Measurements from ENCODE around the gene UNC13C. TPM values are rescaled to one million over a fixed set of nuclear protein-coding genes. Genes with fewer than 3 reads are reported as not detected.

Gene UNC13C
- total RNA-seq, 6 experiments from 2014 or later: not detected

GRCh38 chr15:54035616-54036015, 57.4 kb downstream of the UNC13C start:
- no peaks in the 10 kb centered on the region for H3K36me3 ChIP-seq
- DNase-seq (no peak), ATAC-seq (no peak)
- WGBS (ENCODE audit: insufficient coverage, low coverage, low lambda C conversion rate, missing lambda C conversion rate): 71% methylated on average over 7 of the region's 7 CpGs
- H3K4me3 ChIP-seq: no peak overlapping the region
- no peaks in the 10 kb centered on the region for H3K27me3 ChIP-seq
- TF ChIP-seq, protein P1, sequence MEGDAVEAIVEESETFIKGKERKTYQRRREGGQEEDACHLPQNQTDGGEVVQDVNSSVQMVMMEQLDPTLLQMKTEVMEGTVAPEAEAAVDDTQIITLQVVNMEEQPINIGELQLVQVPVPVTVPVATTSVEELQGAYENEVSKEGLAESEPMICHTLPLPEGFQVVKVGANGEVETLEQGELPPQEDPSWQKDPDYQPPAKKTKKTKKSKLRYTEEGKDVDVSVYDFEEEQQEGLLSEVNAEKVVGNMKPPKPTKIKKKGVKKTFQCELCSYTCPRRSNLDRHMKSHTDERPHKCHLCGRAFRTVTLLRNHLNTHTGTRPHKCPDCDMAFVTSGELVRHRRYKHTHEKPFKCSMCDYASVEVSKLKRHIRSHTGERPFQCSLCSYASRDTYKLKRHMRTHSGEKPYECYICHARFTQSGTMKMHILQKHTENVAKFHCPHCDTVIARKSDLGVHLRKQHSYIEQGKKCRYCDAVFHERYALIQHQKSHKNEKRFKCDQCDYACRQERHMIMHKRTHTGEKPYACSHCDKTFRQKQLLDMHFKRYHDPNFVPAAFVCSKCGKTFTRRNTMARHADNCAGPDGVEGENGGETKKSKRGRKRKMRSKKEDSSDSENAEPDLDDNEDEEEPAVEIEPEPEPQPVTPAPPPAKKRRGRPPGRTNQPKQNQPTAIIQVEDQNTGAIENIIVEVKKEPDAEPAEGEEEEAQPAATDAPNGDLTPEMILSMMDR (IDR thresholded peaks at IDR 0.05): no peak
- TF ChIP-seq POLR2A (IDR thresholded peaks at IDR 0.05): no peak
- no peak overlapping the region for H3K27ac ChIP-seq
- peaks cover 0 to 14% (median 2%) of the 10 kb centered on the region in 4 donors for H3K4me1 ChIP-seq
- intact Hi-C loops (cut with DNase I): no loop called here
- H3K9me3 ChIP-seq: no peaks in the 10 kb centered on the region

DNA sequence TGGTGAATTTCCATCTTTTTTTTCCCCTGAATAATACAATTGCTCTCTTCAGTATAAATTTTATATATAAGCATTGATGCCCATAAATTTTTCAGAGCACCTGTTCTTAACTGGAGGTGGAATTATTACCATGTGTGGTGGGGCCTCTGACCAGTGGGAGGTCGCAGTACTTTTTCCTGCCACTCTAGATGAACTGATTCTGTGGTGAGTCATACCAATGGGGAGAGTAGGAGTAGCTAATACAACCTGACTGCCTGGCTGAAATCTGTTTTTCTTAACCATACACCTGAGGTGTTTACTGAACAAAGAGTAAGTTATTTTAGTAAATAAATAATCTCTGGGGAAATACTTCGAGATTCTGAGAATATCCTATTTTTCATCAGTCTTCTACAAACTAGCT, 67.2 kb downstream of the UNC13C start:
- DNase-seq: no peak
- ATAC-seq: no peak
- H3K4me3 ChIP-seq: no peak overlapping the region
- no peaks in the 10 kb centered on the region for H3K9me3 ChIP-seq
- H3K4me1 ChIP-seq: no peaks in the 10 kb centered on the region
- 39% methylated on average over 2 of the region's 2 CpGs for WGBS (ENCODE audit: insufficient coverage, low coverage, low lambda C conversion rate, missing lambda C conversion rate)
- H3K27me3 ChIP-seq: no peaks in the 10 kb centered on the region
- H3K36me3 ChIP-seq: no peaks in the 10 kb centered on the region
- no peak overlapping the region for H3K27ac ChIP-seq
- intact Hi-C loops (cut with DNase I): no loop called here
- TF ChIP-seq POLR2A (IDR thresholded peaks at IDR 0.05): no peak
- TF ChIP-seq, protein P1 (IDR thresholded peaks at IDR 0.05): no peak

DNA sequence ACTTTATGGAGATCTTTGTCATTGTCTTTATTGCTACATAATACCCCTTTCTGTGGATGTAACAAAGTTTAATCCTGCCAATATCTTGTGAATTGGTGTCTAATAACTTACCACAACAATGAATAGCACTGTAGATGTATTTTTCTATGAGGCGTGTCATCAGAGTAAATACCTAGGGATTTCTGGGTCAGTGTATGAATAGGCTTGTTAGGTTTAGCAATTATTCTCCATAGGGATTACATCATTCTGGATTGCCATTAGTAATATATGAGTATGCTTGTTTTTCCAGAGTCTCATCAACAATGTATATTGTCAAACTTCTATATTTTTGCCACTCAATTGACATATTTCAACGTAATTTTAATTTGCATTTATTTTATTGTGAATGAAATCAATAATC, 67.9 kb downstream of the UNC13C start:
- no peaks in the 10 kb centered on the region for H3K4me1 ChIP-seq
- no peak overlapping the region for H3K27ac ChIP-seq
- H3K4me3 ChIP-seq: no peak overlapping the region
- H3K9me3 ChIP-seq: no peaks in the 10 kb centered on the region
- H3K27me3 ChIP-seq: no peaks in the 10 kb centered on the region
- TF ChIP-seq, protein P1 (IDR thresholded peaks at IDR 0.05): no peak
- TF ChIP-seq POLR2A (IDR thresholded peaks at IDR 0.05): no peak
- DNase-seq: no peak
- 56% methylated on average over 2 of the region's 2 CpGs for WGBS (ENCODE audit: insufficient coverage, low coverage, low lambda C conversion rate, missing lambda C conversion rate)
- ATAC-seq: no peak
- no peaks in the 10 kb centered on the region for H3K36me3 ChIP-seq
- intact Hi-C loops (cut with DNase I): no loop called here

GRCh38 chr15:54064365-54064764, 86.1 kb downstream of the UNC13C start:
- intact Hi-C loops (cut with DNase I): no loop called here
- Histone ChIP-seq H3K27me3 (no peaks in the 10 kb centered on the region), H3K4me3 (no peak overlapping the region), H3K27ac (no peak overlapping the region), H3K9me3 (no peaks in the 10 kb centered on the region), H3K36me3 (no peaks in the 10 kb centered on the region), H3K4me1 (no peaks in the 10 kb centered on the region)
- ATAC-seq (no peak), DNase-seq (no peak)
- no peak for TF ChIP-seq POLR2A (IDR thresholded peaks at IDR 0.05)
- TF ChIP-seq, protein P1 (IDR thresholded peaks at IDR 0.05): no peak
- 26% methylated on average over 3 of the region's 3 CpGs for WGBS (ENCODE audit: insufficient coverage, low coverage, low lambda C conversion rate, missing lambda C conversion rate)

- TF ChIP-seq POLR2A (IDR thresholded peaks at IDR 0.05): no peak
- TF ChIP-seq, protein P1 (IDR thresholded peaks at IDR 0.05): no peak
- DNase-seq (no peak), ATAC-seq (no peak)
- WGBS (ENCODE audit: insufficient coverage, low coverage, low lambda C conversion rate, missing lambda C conversion rate): 46% methylated on average over 3 of the region's 3 CpGs
- Histone ChIP-seq H3K27ac (no peak overlapping the region), H3K36me3 (no peaks in the 10 kb centered on the region), H3K4me1 (no peaks in the 10 kb centered on the region), H3K4me3 (no peak overlapping the region), H3K9me3 (no peaks in the 10 kb centered on the region), H3K27me3 (no peaks in the 10 kb centered on the region)
- intact Hi-C loops (cut with DNase I): no loop called here
Measured at GRCh38 chr15:54066403-54066802, 88.2 kb downstream of the UNC13C start.
